H1 (cell line): ENCODE data around the gene SLC5A7. TPM values are rescaled to one million over a fixed set of nuclear protein-coding genes. Genes with fewer than 3 reads are reported as not detected.

ENCODE experiments used
- ASH2L ChIP-seq: fragments of 200-600, 300-600 bp; sonication (generic); IDR thresholded peaks from one replicate; pipeline ENCODE4 v1.7.1; 2017; ENCODE audit warnings: low read length
- CBX8 ChIP-seq: fragments of 300-800, 300-1000 bp; sonication (generic); IDR thresholded peaks from 2 replicates; pipeline ENCODE4 v1.7.1; 2016; ENCODE audit warnings: low read depth, low read length, borderline replicate concordance
- CREB1 ChIP-seq: IDR thresholded peaks from 2 replicates; pipeline ENCODE4 v1.6.1; 2012; ENCODE audit warnings: inconsistent platforms
- E2F6 ChIP-seq: IDR thresholded peaks from 2 replicates; pipeline ENCODE4 v1.6.1; 2012; ENCODE audit warnings: inconsistent platforms
- HDAC6 ChIP-seq: IDR thresholded peaks from one replicate; pipeline ENCODE4 v1.7.1; 2012; ENCODE audit warnings: low read depth, mild to moderate bottlenecking, inconsistent platforms, low read length, moderate library complexity
- KDM4A ChIP-seq: IDR thresholded peaks from one replicate; pipeline ENCODE4 v1.7.1; 2012; ENCODE audit warnings: low read depth, mild to moderate bottlenecking, moderate library complexity, low read length, inconsistent platforms; ENCODE audit not compliant: severe bottlenecking
- MAX ChIP-seq: IDR thresholded peaks from 2 replicates; pipeline ENCODE4 v1.6.1; 2012; ENCODE audit warnings: inconsistent platforms
- NANOG ChIP-seq: IDR thresholded peaks from 2 replicates; pipeline ENCODE4 v1.6.1; 2011; ENCODE audit warnings: low read length, low read depth, mild to moderate bottlenecking, inconsistent platforms; ENCODE audit not compliant: insufficient read depth, poor library complexity, severe bottlenecking
- POU5F1 ChIP-seq: IDR thresholded peaks from 2 replicates; pipeline ENCODE4 v1.6.1; 2011; ENCODE audit warnings: low read depth, mild to moderate bottlenecking, low read length, moderate library complexity
- RNF2 ChIP-seq: fragments of 200-900, 300-1000 bp; sonication (generic); IDR thresholded peaks from 2 replicates; pipeline ENCODE4 v1.7.1; 2016; ENCODE audit warnings: borderline replicate concordance, low read depth, mild to moderate bottlenecking, antibody characterized with exemption, low read length; ENCODE audit not compliant: poor library complexity, severe bottlenecking; ENCODE audit errors: missing control alignments
- SIN3A ChIP-seq, 2 experiments: IDR thresholded peaks in 1 of 2; conservative IDR thresholded peaks in 1 of 2; 2 replicates each; pipeline ENCODE4 v1.6.1; 2011 to 2012; ENCODE audit warnings: low read length in 2 of 2, improper control_type of control experiment in 1 of 2, low read depth in 1 of 2, mild to moderate bottlenecking in 1 of 2
- SIRT6 ChIP-seq: IDR thresholded peaks from one replicate; pipeline ENCODE4 v1.7.1; 2012; ENCODE audit warnings: low read length, inconsistent platforms
- TAF7 ChIP-seq: optimal IDR thresholded peaks from 2 replicates; pipeline ENCODE3; 2011; ENCODE audit warnings: low read depth, mild to moderate bottlenecking, inconsistent platforms, low read length, moderate library complexity, borderline replicate concordance
- ZNF274 ChIP-seq: IDR thresholded peaks from 2 replicates; pipeline ENCODE4 v1.7.0; 2012; ENCODE audit warnings: low read length, borderline replicate concordance; ENCODE audit errors: extremely low read depth
- polyA plus RNA-seq, 7 experiments: library from polyadenylated mRNA; depleted of rRNA in 3 of 7; stranded (reverse) in 5 of 7; unstranded in 2 of 7; fragments of >200 nt in 5 of 7; fragments of 200-250 nt in 2 of 7; gene quantifications; 1 replicate in 5 of 7; 2 replicates in 1 of 7; 4 replicates in 1 of 7; pipeline versions ENCODE4 v1.2.1 to v1.2.3, GENCODE V29; 2011 to 2013; ENCODE audit warnings: missing spikeins in 2 of 7, mixed read lengths in 2 of 7
- total RNA-seq: library from RNA; stranded (reverse); fragmentation: NEBNext Ultra II Directional; extraction: Animal tissue kit (Norgen Biotek cat#: 25700); gene quantifications from 2 replicates; pipeline ENCODE4 v1.2.1, GENCODE V29; 2021
- TF ChIP-seq, protein P1 (sequence below), 3 experiments: IDR thresholded peaks; 1 replicate in 2 of 3; 2 replicates in 1 of 3; pipeline versions ENCODE4 v1.5.1 to v1.6.1; 2011; ENCODE audit warnings: low read length in 3 of 3, mild to moderate bottlenecking in 3 of 3, inconsistent platforms in 2 of 3, low read depth in 1 of 3, moderate library complexity in 1 of 3; ENCODE audit not compliant: insufficient read depth in 1 of 3; ENCODE audit errors: control extremely low read depth in 1 of 3
- TF ChIP-seq, protein P2 (sequence below): IDR thresholded peaks from 2 replicates; pipeline ENCODE4 v1.6.1; 2012; ENCODE audit warnings: low read length, inconsistent platforms

Gene SLC5A7
- total and polyA plus RNA-seq, 2 of the 8 experiments (the other 6 are each of a cell fraction or from before 2014, with no cell fraction given) = 0.15 to 0.30 TPM

GRCh38 chr2:107986278-107987217 is at the start of gene SLC5A7 (continued):
- TF ChIP-seq, protein P1, sequence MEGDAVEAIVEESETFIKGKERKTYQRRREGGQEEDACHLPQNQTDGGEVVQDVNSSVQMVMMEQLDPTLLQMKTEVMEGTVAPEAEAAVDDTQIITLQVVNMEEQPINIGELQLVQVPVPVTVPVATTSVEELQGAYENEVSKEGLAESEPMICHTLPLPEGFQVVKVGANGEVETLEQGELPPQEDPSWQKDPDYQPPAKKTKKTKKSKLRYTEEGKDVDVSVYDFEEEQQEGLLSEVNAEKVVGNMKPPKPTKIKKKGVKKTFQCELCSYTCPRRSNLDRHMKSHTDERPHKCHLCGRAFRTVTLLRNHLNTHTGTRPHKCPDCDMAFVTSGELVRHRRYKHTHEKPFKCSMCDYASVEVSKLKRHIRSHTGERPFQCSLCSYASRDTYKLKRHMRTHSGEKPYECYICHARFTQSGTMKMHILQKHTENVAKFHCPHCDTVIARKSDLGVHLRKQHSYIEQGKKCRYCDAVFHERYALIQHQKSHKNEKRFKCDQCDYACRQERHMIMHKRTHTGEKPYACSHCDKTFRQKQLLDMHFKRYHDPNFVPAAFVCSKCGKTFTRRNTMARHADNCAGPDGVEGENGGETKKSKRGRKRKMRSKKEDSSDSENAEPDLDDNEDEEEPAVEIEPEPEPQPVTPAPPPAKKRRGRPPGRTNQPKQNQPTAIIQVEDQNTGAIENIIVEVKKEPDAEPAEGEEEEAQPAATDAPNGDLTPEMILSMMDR (IDR thresholded peaks at IDR 0.05; ENCODE audit: control extremely low read depth in 1 of 3, insufficient read depth in 1 of 3, low read depth in 1 of 3, low read length in 3 of 3) = no peak
- TF ChIP-seq ASH2L (peak; percentile 47), E2F6 (0 out of 2 replicates have a peak, but pooled peaks have one; percentile 18), HDAC6 (no peak), SIRT6 (no peak), TAF7 (no peak), CBX8 (no peak), KDM4A (peak; percentile 60), MAX (peak; percentile 29), NANOG (no peak), ZNF274 (no peak), CREB1 (peak; percentile 41; the same call in 1 of the 2 replicates), SIN3A (conservative IDR thresholded peaks at IDR 0.05 in 1 of 2, IDR thresholded peaks at IDR 0.05 in 1 of 2; ENCODE audit: low read depth in 1 of 2, low read length in 2 of 2) (0 out of 4 replicates have a peak, but pooled peaks of 1 of the 2 experiments have one; percentile 64), RNF2 (no peak), POU5F1 (no peak)
- TF ChIP-seq, protein P2, sequence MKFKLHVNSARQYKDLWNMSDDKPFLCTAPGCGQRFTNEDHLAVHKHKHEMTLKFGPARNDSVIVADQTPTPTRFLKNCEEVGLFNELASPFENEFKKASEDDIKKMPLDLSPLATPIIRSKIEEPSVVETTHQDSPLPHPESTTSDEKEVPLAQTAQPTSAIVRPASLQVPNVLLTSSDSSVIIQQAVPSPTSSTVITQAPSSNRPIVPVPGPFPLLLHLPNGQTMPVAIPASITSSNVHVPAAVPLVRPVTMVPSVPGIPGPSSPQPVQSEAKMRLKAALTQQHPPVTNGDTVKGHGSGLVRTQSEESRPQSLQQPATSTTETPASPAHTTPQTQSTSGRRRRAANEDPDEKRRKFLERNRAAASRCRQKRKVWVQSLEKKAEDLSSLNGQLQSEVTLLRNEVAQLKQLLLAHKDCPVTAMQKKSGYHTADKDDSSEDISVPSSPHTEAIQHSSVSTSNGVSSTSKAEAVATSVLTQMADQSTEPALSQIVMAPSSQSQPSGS = no peak
